HepG2 (cell line): ENCODE data around the gene PHKG1. TPM values are rescaled to one million over a fixed set of nuclear protein-coding genes. Genes with fewer than 3 reads are reported as not detected.

Experiments used
- CBX5 ChIP-seq: sonication (generic); formaldehyde crosslinking; IDR thresholded peaks from 2 replicates; pipeline ENCODE4 v1.4.0; 2020; ENCODE audit warnings: missing genetic modification reagents, borderline replicate concordance
- CSRNP1 ChIP-seq: sonication (generic); formaldehyde crosslinking; IDR thresholded peaks from 2 replicates; pipeline ENCODE4 v1.8.1; 2023; ENCODE audit warnings: mild to moderate bottlenecking, missing genetic modification reagents
- ELK4 ChIP-seq: sonication (generic); formaldehyde crosslinking; IDR thresholded peaks from 2 replicates; pipeline ENCODE4 v1.9.0; 2021; ENCODE audit warnings: missing genetic modification reagents, borderline replicate concordance
- MEIS2 ChIP-seq: sonication (generic); formaldehyde crosslinking; IDR thresholded peaks from 2 replicates; pipeline ENCODE4 v1.9.0; 2021; ENCODE audit warnings: mild to moderate bottlenecking, missing genetic modification reagents
- MXD4 ChIP-seq: IDR thresholded peaks from 2 replicates; pipeline ENCODE4 v1.6.1; 2016; ENCODE audit warnings: mild to moderate bottlenecking, missing biosample characterization, missing genetic modification reagents
- PHF5A ChIP-seq: IDR thresholded peaks from one replicate; pipeline ENCODE4 v1.6.1; 2018; ENCODE audit warnings: low read depth, missing genetic modification reagents; ENCODE audit not compliant: unreplicated experiment
- PRDM10 ChIP-seq: sonication (generic); formaldehyde crosslinking; IDR thresholded peaks from 2 replicates; pipeline ENCODE4 v1.4.0; 2020; ENCODE audit warnings: low read depth, missing genetic modification reagents
- SNAPC4 ChIP-seq: sonication (generic); formaldehyde crosslinking; IDR thresholded peaks from 2 replicates; pipeline ENCODE4 v1.4.0; 2020; ENCODE audit warnings: mild to moderate bottlenecking, missing genetic modification reagents
- SP1 ChIP-seq, 2 experiments: fragments of 450-650 bp in 1 of 2; sonication (generic) in 1 of 2; formaldehyde crosslinking in 1 of 2; IDR thresholded peaks; 2 replicates each; pipeline versions ENCODE4 v1.4.0 to v1.6.1; 2016 to 2020; ENCODE audit warnings: missing genetic modification reagents in 1 of 2
- TCF7 ChIP-seq: sonication (generic); IDR thresholded peaks from 2 replicates; pipeline ENCODE4 v1.6.1; 2016; ENCODE audit warnings: antibody characterized with exemption, low read depth
- ZNF3 ChIP-seq: IDR thresholded peaks from 2 replicates; pipeline ENCODE4 v1.7.0; 2017; ENCODE audit warnings: inconsistent platforms
- ZNF496 ChIP-seq: sonication (generic); formaldehyde crosslinking; IDR thresholded peaks from 2 replicates; pipeline ENCODE4 v1.8.1; 2023; ENCODE audit warnings: mild to moderate bottlenecking, moderate library complexity, missing genetic modification reagents; ENCODE audit not compliant: insufficient replicate concordance
- polyA plus RNA-seq, 8 experiments: library from polyadenylated mRNA; depleted of rRNA in 3 of 8; stranded (reverse) in 7 of 8; unstranded in 1 of 8; fragments of >200 nt; fragmentation: Illumina TruSeq in 4 of 8; extraction: Trizol in 4 of 8; gene quantifications; 2 replicates each; pipeline versions ENCODE4 v1.2.1 to v1.2.3, GENCODE V29; 2011 to 2016; ENCODE audit warnings: low read depth in 4 of 8, missing spikeins in 1 of 8, mixed read lengths in 1 of 8; ENCODE audit not compliant: insufficient read depth in 1 of 8
- total RNA-seq, 5 experiments: library from RNA; depleted of rRNA; stranded (reverse); fragments of >200 nt; fragmentation: Illumina TruSeq; extraction: Trizol; gene quantifications; 2 replicates each; pipeline ENCODE4 v1.2.3, GENCODE V29; 2016; ENCODE audit warnings: low read depth in 1 of 5

PHKG1 gene
- total and polyA plus RNA-seq, 2 of the 13 experiments (the other 11 are each of a cell fraction or from before 2014, with no cell fraction given) = 0.44 to 0.71 TPM

- TF ChIP-seq SNAPC4 (CRISPR knock-in tag) (no peak), ZNF496 (CRISPR knock-in tag) (no peak), ELK4 (no peak), CBX5 (CRISPR knock-in tag) (no peak), MEIS2 (CRISPR knock-in tag) (peak; percentile 90), MXD4 (peak; percentile 77; the same call in 1 of the 2 replicates), PRDM10 (CRISPR knock-in tag) (no peak), TCF7 (no peak), CSRNP1 (peak; percentile 72), ZNF3 (CRISPR knock-in tag) (no peak), PHF5A (CRISPR knock-in tag) (no peak), SP1 (IDR thresholded peaks at IDR 0.05) (no peak), SP1 (CRISPR knock-in tag; IDR thresholded peaks at IDR 0.05) (no peak)
Observed at GRCh38 chr7:56063882-56064625, 28.7 kb downstream of the PHKG1 start, which contains the start of gene SUMF2 (continued).
